HEK293 (cell line): ENCODE measurements around the gene CLIC5.

ENCODE experiments used
- CTCF ChIA-PET: fragments of 350-600 bp; formaldehyde crosslinking; extraction: SDS; loops from one replicate; lab custom pipeline; 2021; ENCODE audit warnings: antibody characterized with exemption; lab: Yijun Ruan, JAX
- POLR2A ChIA-PET: fragments of 300-600 bp; formaldehyde crosslinking; extraction: SDS; loops from one replicate; lab custom pipeline; 2020; ENCODE audit warnings: antibody characterized with exemption, inconsistent platforms; lab: Yijun Ruan, JAX
- H3K27ac ChIP-seq: fragments of 200-500 bp; sonication (Bioruptor generic); 2 replicates; pipeline ENCODE4 v1.5.1; 2014; ENCODE audit warnings: low read depth, low read length, control low read depth, inconsistent platforms; ENCODE audit errors: extremely low read depth
- H3K36me3 ChIP-seq, 2 experiments: fragments of 200-500 bp in 1 of 2; sonication (Bioruptor generic) in 1 of 2; 1 replicate in 1 of 2; 2 replicates in 1 of 2; pipeline ENCODE4 v1.5.1; 2014 to 2017; ENCODE audit warnings: inconsistent platforms in 2 of 2, low read length in 2 of 2; ENCODE audit not compliant: control insufficient read depth in 2 of 2, insufficient read depth in 1 of 2
- H3K4me1 ChIP-seq: fragments of 200-500 bp; sonication (Bioruptor generic); 2 replicates; pipeline ENCODE4 v1.5.1; 2014; ENCODE audit warnings: mild to moderate bottlenecking, low read length, inconsistent platforms; ENCODE audit not compliant: control insufficient read depth, insufficient read depth
- H3K4me3 ChIP-seq: 2 replicates; pipeline ENCODE4 v1.5.1; 2011; ENCODE audit warnings: low read depth, mild to moderate bottlenecking, control low read depth, low read length, moderate library complexity
- H3K9me3 ChIP-seq: fragments of 200-500 bp; sonication (Bioruptor generic); 2 replicates; pipeline ENCODE4 v1.5.1; 2014; ENCODE audit warnings: low read depth, low read length, inconsistent platforms; ENCODE audit not compliant: control insufficient read depth, insufficient read depth
- FEZF1 ChIP-seq: fragments of 450-650 bp; formaldehyde crosslinking; IDR thresholded peaks from 2 replicates; pipeline ENCODE4 v1.5.1; 2016; ENCODE audit warnings: missing biosample characterization, missing genetic modification characterization
- GFI1B ChIP-seq: fragments of 450-650 bp; formaldehyde crosslinking; IDR thresholded peaks from 2 replicates; pipeline ENCODE4 v1.5.1; 2016; ENCODE audit warnings: missing biosample characterization, missing genetic modification characterization
- KLF16 ChIP-seq: fragments of 450-650 bp; formaldehyde crosslinking; IDR thresholded peaks from 2 replicates; pipeline ENCODE4 v1.5.1; 2017; ENCODE audit warnings: missing biosample characterization, missing genetic modification characterization
- PRDM1 ChIP-seq: fragments of 450-650 bp; formaldehyde crosslinking; IDR thresholded peaks from 2 replicates; pipeline ENCODE4; 2016; ENCODE audit warnings: missing biosample characterization, missing genetic modification characterization
- SP3 ChIP-seq: fragments of 450-650 bp; formaldehyde crosslinking; IDR thresholded peaks from 2 replicates; pipeline ENCODE4 v1.5.1; 2016; ENCODE audit warnings: missing biosample characterization, missing genetic modification characterization
- TSHZ1 ChIP-seq: fragments of 450-650 bp; formaldehyde crosslinking; IDR thresholded peaks from 2 replicates; pipeline ENCODE4 v1.5.1; 2016; ENCODE audit warnings: missing biosample characterization, missing genetic modification characterization, borderline replicate concordance
- WT1 ChIP-seq: fragments of 450-650 bp; formaldehyde crosslinking; IDR thresholded peaks from 2 replicates; pipeline ENCODE4 v1.5.1; 2016; ENCODE audit warnings: missing biosample characterization, missing genetic modification characterization
- ZNF132 ChIP-seq: fragments of 450-650 bp; formaldehyde crosslinking; IDR thresholded peaks from 2 replicates; pipeline ENCODE4 v1.5.1; 2017; ENCODE audit warnings: missing biosample characterization, missing genetic modification characterization, borderline replicate concordance
- ZNF202 ChIP-seq: fragments of 450-650 bp; formaldehyde crosslinking; IDR thresholded peaks from 2 replicates; pipeline ENCODE4 v1.5.1; 2016; ENCODE audit warnings: missing biosample characterization, missing genetic modification characterization, borderline replicate concordance
- ZNF248 ChIP-seq: fragments of 450-650 bp; formaldehyde crosslinking; IDR thresholded peaks from 2 replicates; pipeline ENCODE4 v1.5.1; 2017; ENCODE audit warnings: missing biosample characterization, missing genetic modification characterization
- ZNF366 ChIP-seq: fragments of 450-650 bp; formaldehyde crosslinking; conservative IDR thresholded peaks from 2 replicates; pipeline ENCODE4 v1.5.1; 2016; ENCODE audit warnings: missing biosample characterization, missing genetic modification characterization
- ZNF391 ChIP-seq: fragments of 450-650 bp; formaldehyde crosslinking; IDR thresholded peaks from 2 replicates; pipeline ENCODE4 v1.5.1; 2016; ENCODE audit warnings: low read depth, missing biosample characterization, missing genetic modification characterization, borderline replicate concordance
- ZNF404 ChIP-seq: fragments of 450-650 bp; formaldehyde crosslinking; IDR thresholded peaks from 2 replicates; pipeline ENCODE4 v1.5.1; 2017; ENCODE audit warnings: missing biosample characterization, missing genetic modification characterization
- ZNF501 ChIP-seq: fragments of 450-650 bp; formaldehyde crosslinking; IDR thresholded peaks from 2 replicates; pipeline ENCODE4 v1.5.1; 2016; ENCODE audit warnings: missing biosample characterization, missing genetic modification characterization
- ZNF513 ChIP-seq: fragments of 450-650 bp; IDR thresholded peaks from 2 replicates; pipeline ENCODE4 v1.5.1; 2018; ENCODE audit warnings: missing biosample characterization, missing genetic modification characterization
- ZNF544 ChIP-seq: fragments of 450-650 bp; formaldehyde crosslinking; IDR thresholded peaks from 2 replicates; pipeline ENCODE4 v1.5.0; 2017; ENCODE audit warnings: missing biosample characterization, missing genetic modification characterization
- ZNF561 ChIP-seq: fragments of 450-650 bp; IDR thresholded peaks from 2 replicates; pipeline ENCODE4 v1.5.1; 2018; ENCODE audit warnings: missing biosample characterization, missing genetic modification characterization, borderline replicate concordance
- ZNF596 ChIP-seq: fragments of 450-650 bp; IDR thresholded peaks from 2 replicates; pipeline ENCODE4 v1.5.0; 2018; ENCODE audit warnings: missing biosample characterization, mild to moderate bottlenecking, missing genetic modification characterization, moderate library complexity
- ZNF639 ChIP-seq: fragments of 450-650 bp; formaldehyde crosslinking; IDR thresholded peaks from 2 replicates; pipeline ENCODE4 v1.5.1; 2016; ENCODE audit warnings: missing biosample characterization, missing genetic modification characterization
- ZSCAN16 ChIP-seq: fragments of 450-650 bp; formaldehyde crosslinking; IDR thresholded peaks from 2 replicates; pipeline ENCODE4 v1.5.1; 2016; ENCODE audit warnings: missing biosample characterization, missing genetic modification characterization

The CLIC5 gene

GRCh38 chr6:45984788-45985425 is 30.8 kb downstream of the CLIC5 start:
- H3K36me3 ChIP-seq = no peaks in the 10 kb centered on the region
- no peak for TF ChIP-seq ZNF248 (tag by site-specific recombination)
- POLR2A ChIA-PET = no interaction called here
- H3K9me3 ChIP-seq = no peaks in the 10 kb centered on the region
- H3K4me1 ChIP-seq = no peaks in the 10 kb centered on the region
- CTCF ChIA-PET = interaction anchor here (0.6 kb wide), 1 partner anchor 881 kb away, joined by 6 read pairs; no protein-coding TSS in a partner anchor
- H3K4me3 ChIP-seq = no peak overlapping the region
- H3K27ac ChIP-seq = no peak overlapping the region

GRCh38 chr6:45984347-45984746 is 31.3 kb downstream of the CLIC5 start:
- POLR2A ChIA-PET = no interaction called here
- no peak overlapping the region for H3K4me3 ChIP-seq
- CTCF ChIA-PET = no interaction called here
- H3K4me1 ChIP-seq = no peaks in the 10 kb centered on the region
- TF ChIP-seq GFI1B (tag by site-specific recombination) (no peak), ZNF639 (tag by site-specific recombination) (no peak), ZNF132 (no peak), SP3 (tag by site-specific recombination) (no peak), ZNF366 (tag by site-specific recombination) (no peak), ZNF404 (tag by site-specific recombination) (no peak), ZNF513 (tag by site-specific recombination) (no peak), ZNF596 (tag by site-specific recombination) (no peak), ZSCAN16 (no peak), ZNF391 (no peak), ZNF544 (no peak), ZNF561 (tag by site-specific recombination) (no peak), TSHZ1 (tag by site-specific recombination) (no peak), ZNF501 (tag by site-specific recombination) (no peak), KLF16 (no peak), FEZF1 (no peak), WT1 (no peak), PRDM1 (tag by site-specific recombination) (no peak), ZNF202 (tag by site-specific recombination) (no peak)
- H3K9me3 ChIP-seq = no peaks in the 10 kb centered on the region
- H3K27ac ChIP-seq = no peak overlapping the region
- H3K36me3 ChIP-seq = no peaks in the 10 kb centered on the region
